Sigmoid colon (tissue), 4 donors: Measurements from ENCODE around the gene FILIP1L.

ENCODE experiments used
- CTCF ChIP-seq, 4 experiments: fragments of 450-650 bp in 3 of 4; fragments of 200-600 bp in 1 of 4; IDR thresholded peaks; one replicate each; pipeline ENCODE4 v1.5.1; 2016 to 2019; ENCODE audit warnings: antibody characterized with exemption in 4 of 4, mild to moderate bottlenecking in 3 of 4, moderate library complexity in 2 of 4
- EP300 ChIP-seq, 4 donors: sonication (generic); formaldehyde crosslinking; IDR thresholded peaks; one replicate each; pipeline ENCODE4 v1.6.1; 2017; ENCODE audit warnings: antibody characterized with exemption in 4 of 4
- POLR2A ChIP-seq, 2 donors: fragments of 450-650 bp; IDR thresholded peaks; one replicate each; pipeline ENCODE4 v1.6.1; 2016; ENCODE audit warnings: antibody characterized with exemption in 2 of 2, mild to moderate bottlenecking in 2 of 2, moderate library complexity in 2 of 2
- POLR2AphosphoS5 ChIP-seq, 4 donors: sonication (generic); formaldehyde crosslinking; IDR thresholded peaks; one replicate each; pipeline ENCODE4 v1.6.1; 2017; ENCODE audit warnings: antibody characterized with exemption in 4 of 4

GRCh38 chr3:100062665-100063064, 51.6 kb downstream of the FILIP1L start:
- TF ChIP-seq CTCF (IDR thresholded peaks at IDR 0.05), result no peak
- no peak for TF ChIP-seq POLR2A (IDR thresholded peaks at IDR 0.05)
- TF ChIP-seq EP300 (IDR thresholded peaks at IDR 0.05), result no peak
- TF ChIP-seq POLR2AphosphoS5 (IDR thresholded peaks at IDR 0.05), result no peak
